Gastroesophageal sphincter (tissue), 3 donors: ENCODE measurements around the gene MYH4.

Experiments
- EP300 ChIP-seq: sonication (generic); formaldehyde crosslinking; IDR thresholded peaks from one replicate; pipeline ENCODE4 v1.6.1; 2017; ENCODE audit warnings: antibody characterized with exemption, mild to moderate bottlenecking
- POLR2A ChIP-seq, 2 donors: fragments of 450-650 bp; IDR thresholded peaks; one replicate each; pipeline ENCODE4 v1.6.1; 2017; ENCODE audit warnings: antibody characterized with exemption in 2 of 2, mild to moderate bottlenecking in 2 of 2, moderate library complexity in 1 of 2
- TF ChIP-seq, protein P1 (sequence below), 4 experiments: fragments of 200-600 bp in 2 of 4; fragments of 450-650 bp in 2 of 4; sonication (generic) in 1 of 4; IDR thresholded peaks; one replicate each; pipeline ENCODE4 v1.5.1; 2017 to 2019; ENCODE audit warnings: antibody characterized with exemption in 4 of 4, mild to moderate bottlenecking in 2 of 4, moderate library complexity in 2 of 4

DNA sequence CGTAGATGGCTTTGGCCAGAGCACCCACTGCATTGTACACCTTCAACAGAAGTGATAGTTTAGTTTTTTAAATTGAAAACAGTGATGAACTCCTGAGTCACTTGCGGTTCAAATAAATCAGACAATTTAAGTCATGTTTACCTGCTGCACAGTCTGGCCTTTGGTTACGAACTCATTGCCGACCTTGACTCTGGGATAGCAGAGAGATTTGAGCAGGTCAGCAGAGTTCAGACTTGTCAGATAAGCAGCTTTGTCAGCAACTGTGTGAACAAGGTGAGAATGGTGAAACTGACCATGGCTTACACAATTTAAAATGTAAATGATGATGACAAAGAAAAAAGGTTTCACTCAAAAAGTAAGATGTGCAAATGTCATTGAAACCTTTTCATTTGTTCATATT, 9.3 kb downstream of the MYH4 start:
- TF ChIP-seq POLR2A (IDR thresholded peaks at IDR 0.05): no peak
- TF ChIP-seq, protein P1, sequence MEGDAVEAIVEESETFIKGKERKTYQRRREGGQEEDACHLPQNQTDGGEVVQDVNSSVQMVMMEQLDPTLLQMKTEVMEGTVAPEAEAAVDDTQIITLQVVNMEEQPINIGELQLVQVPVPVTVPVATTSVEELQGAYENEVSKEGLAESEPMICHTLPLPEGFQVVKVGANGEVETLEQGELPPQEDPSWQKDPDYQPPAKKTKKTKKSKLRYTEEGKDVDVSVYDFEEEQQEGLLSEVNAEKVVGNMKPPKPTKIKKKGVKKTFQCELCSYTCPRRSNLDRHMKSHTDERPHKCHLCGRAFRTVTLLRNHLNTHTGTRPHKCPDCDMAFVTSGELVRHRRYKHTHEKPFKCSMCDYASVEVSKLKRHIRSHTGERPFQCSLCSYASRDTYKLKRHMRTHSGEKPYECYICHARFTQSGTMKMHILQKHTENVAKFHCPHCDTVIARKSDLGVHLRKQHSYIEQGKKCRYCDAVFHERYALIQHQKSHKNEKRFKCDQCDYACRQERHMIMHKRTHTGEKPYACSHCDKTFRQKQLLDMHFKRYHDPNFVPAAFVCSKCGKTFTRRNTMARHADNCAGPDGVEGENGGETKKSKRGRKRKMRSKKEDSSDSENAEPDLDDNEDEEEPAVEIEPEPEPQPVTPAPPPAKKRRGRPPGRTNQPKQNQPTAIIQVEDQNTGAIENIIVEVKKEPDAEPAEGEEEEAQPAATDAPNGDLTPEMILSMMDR (IDR thresholded peaks at IDR 0.05): no peak
- no peak for TF ChIP-seq EP300
